ENCODE results near the gene CACNA1H. TPM values are rescaled to one million over a fixed set of nuclear protein-coding genes. Genes with fewer than 3 reads are reported as not detected.

The CACNA1H gene
- polyA plus RNA-seq, 3 donors from 2014 or later, result 0.22 TPM; not detected in 2

- Mint-ChIP-seq H3K4me3 (no peak overlapping the region), H3K36me3 (no peaks in the 10 kb centered on the region), H3K4me1 (peaks cover 0 to 6% of the 10 kb centered on the region in 2 donors), H3K27me3 (ENCODE audit: low read depth in 3 of 3) (peaks cover 0 to 1% (median 0%) of the 10 kb centered on the region in 3 donors), H3K9me3 (no peaks in the 10 kb centered on the region), H3K27ac (no peak overlapping the region)
- DNase-seq, result no peak
Measured at GRCh38 chr16:1211451-1212268, 58.8 kb downstream of the CACNA1H start.

- Mint-ChIP-seq H3K4me3 (no peak overlapping the region), H3K27me3 (ENCODE audit: low read depth in 3 of 3) (peaks cover 0 to 1% (median 0%) of the 10 kb centered on the region in 3 donors), H3K4me1 (peaks cover 0 to 6% of the 10 kb centered on the region in 2 donors), H3K36me3 (no peaks in the 10 kb centered on the region), H3K9me3 (no peaks in the 10 kb centered on the region), H3K27ac (no peak overlapping the region)
- no peak for DNase-seq
Measured at GRCh38 chr16:1212616-1213194, 59.8 kb downstream of the CACNA1H start.

- H3K9me3 Mint-ChIP-seq, result no peaks in the 10 kb centered on the region
Measured at GRCh38 chr16:1213231-1213630, 60.3 kb downstream of the CACNA1H start.

GRCh38 chr16:1213796-1214372 is 61.0 kb downstream of the CACNA1H start:
- Mint-ChIP-seq H3K9me3 (no peaks in the 10 kb centered on the region), H3K36me3 (no peaks in the 10 kb centered on the region), H3K27ac (no peak overlapping the region), H3K4me1 (peaks cover 0 to 2% of the 10 kb centered on the region in 2 donors), H3K27me3 (ENCODE audit: low read depth in 3 of 3) (peaks cover 0 to 1% (median 0%) of the 10 kb centered on the region in 3 donors), H3K4me3 (no peak overlapping the region)
- no peak for DNase-seq

More at GRCh38 chr16:1213231-1213630, 60.3 kb downstream of the CACNA1H start:
- Mint-ChIP-seq H3K27ac (no peak overlapping the region), H3K4me3 (no peak overlapping the region), H3K27me3 (ENCODE audit: low read depth in 3 of 3) (peaks cover 0 to 1% (median 0%) of the 10 kb centered on the region in 3 donors), H3K4me1 (peaks cover 0 to 4% of the 10 kb centered on the region in 2 donors), H3K36me3 (no peaks in the 10 kb centered on the region)
- DNase-seq, result no peak

- Mint-ChIP-seq H3K27me3 (ENCODE audit: low read depth in 3 of 3) (peaks cover 0 to 1% (median 0%) of the 10 kb centered on the region in 3 donors), H3K27ac (no peak overlapping the region), H3K9me3 (no peaks in the 10 kb centered on the region), H3K36me3 (no peaks in the 10 kb centered on the region), H3K4me3 (no peak overlapping the region), H3K4me1 (no peaks in the 10 kb centered on the region)
- no peak for DNase-seq
Measured at GRCh38 chr16:1214719-1215118, 61.8 kb downstream of the CACNA1H start.

GRCh38 chr16:1215574-1216295 is 62.8 kb downstream of the CACNA1H start:
- Mint-ChIP-seq H3K27ac (no peak overlapping the region), H3K27me3 (ENCODE audit: low read depth in 3 of 3) (peaks cover 0 to 1% (median 0%) of the 10 kb centered on the region in 3 donors), H3K36me3 (no peaks in the 10 kb centered on the region), H3K4me3 (no peak overlapping the region), H3K9me3 (no peaks in the 10 kb centered on the region), H3K4me1 (no peaks in the 10 kb centered on the region)
- no peak for DNase-seq

- H3K9me3 Mint-ChIP-seq, result no peaks in the 10 kb centered on the region
- DNase-seq, result no peak
- H3K4me3 Mint-ChIP-seq, result no peak overlapping the region
- peaks cover 0 to 1% (median 0%) of the 10 kb centered on the region in 3 donors for H3K27me3 Mint-ChIP-seq (ENCODE audit: low read depth in 3 of 3)
- no peaks in the 10 kb centered on the region for H3K36me3 Mint-ChIP-seq
- H3K27ac Mint-ChIP-seq, result no peak overlapping the region
- no peaks in the 10 kb centered on the region for H3K4me1 Mint-ChIP-seq
Measured at GRCh38 chr16:1216296-1216619, 63.4 kb downstream of the CACNA1H start.

- Mint-ChIP-seq H3K27me3 (ENCODE audit: low read depth in 3 of 3) (peaks cover 0 to 3% (median 1%) of the 10 kb centered on the region in 3 donors), H3K27ac (no peak overlapping the region), H3K4me1 (no peaks in the 10 kb centered on the region), H3K36me3 (no peaks in the 10 kb centered on the region), H3K9me3 (no peaks in the 10 kb centered on the region), H3K4me3 (no peak overlapping the region)
- DNase-seq, result no peak
Measured at GRCh38 chr16:1216681-1217400, 63.9 kb downstream of the CACNA1H start.

- H3K36me3 Mint-ChIP-seq, result no peaks in the 10 kb centered on the region
- peaks cover 0 to 3% (median 1%) of the 10 kb centered on the region in 3 donors for H3K27me3 Mint-ChIP-seq (ENCODE audit: low read depth in 3 of 3)
- H3K9me3 Mint-ChIP-seq, result no peaks in the 10 kb centered on the region
- H3K4me3 Mint-ChIP-seq, result no peak overlapping the region
- no peaks in the 10 kb centered on the region for H3K4me1 Mint-ChIP-seq
- no peak overlapping the region for H3K27ac Mint-ChIP-seq
- no peak for DNase-seq
Measured at GRCh38 chr16:1217526-1217925, 64.6 kb downstream of the CACNA1H start.

- no peaks in the 10 kb centered on the region for H3K36me3 Mint-ChIP-seq
- H3K9me3 Mint-ChIP-seq, result no peaks in the 10 kb centered on the region
- H3K4me3 Mint-ChIP-seq, result no peak overlapping the region
- no peak overlapping the region for H3K27ac Mint-ChIP-seq
- peaks cover 0 to 3% (median 1%) of the 10 kb centered on the region in 3 donors for H3K27me3 Mint-ChIP-seq (ENCODE audit: low read depth in 3 of 3)
- no peaks in the 10 kb centered on the region for H3K4me1 Mint-ChIP-seq
- no peak for DNase-seq
Measured at GRCh38 chr16:1218061-1218929, 65.4 kb downstream of the CACNA1H start.

GRCh38 chr16:1218930-1219611 is 66.2 kb downstream of the CACNA1H start:
- H3K4me1 Mint-ChIP-seq, result no peaks in the 10 kb centered on the region
- no peak overlapping the region for H3K27ac Mint-ChIP-seq
- no peaks in the 10 kb centered on the region for H3K9me3 Mint-ChIP-seq
- no peak overlapping the region for H3K4me3 Mint-ChIP-seq
- no peak for DNase-seq
- peaks cover 0 to 3% (median 1%) of the 10 kb centered on the region in 3 donors for H3K27me3 Mint-ChIP-seq (ENCODE audit: low read depth in 3 of 3)
- H3K36me3 Mint-ChIP-seq, result no peaks in the 10 kb centered on the region

GRCh38 chr16:1220098-1220728 is 67.3 kb downstream of the CACNA1H start:
- H3K36me3 Mint-ChIP-seq, result no peaks in the 10 kb centered on the region
- peaks cover 0 to 3% (median 1%) of the 10 kb centered on the region in 3 donors for H3K27me3 Mint-ChIP-seq (ENCODE audit: low read depth in 3 of 3)
- H3K27ac Mint-ChIP-seq, result no peak overlapping the region
- no peak for DNase-seq
- H3K4me1 Mint-ChIP-seq, result no peaks in the 10 kb centered on the region
- H3K4me3 Mint-ChIP-seq, result no peak overlapping the region
- H3K9me3 Mint-ChIP-seq, result no peaks in the 10 kb centered on the region
